ENCODE measurements around the gene UBAC1. TPM values are rescaled to one million over a fixed set of nuclear protein-coding genes. Genes with fewer than 3 reads are reported as not detected.

The UBAC1 gene
- total RNA-seq, 1 donor from 2014 or later: 41.9 TPM

- Mint-ChIP-seq H3K27ac (no peak overlapping the region), H3K9me3 (no peaks in the 10 kb centered on the region), H3K4me1 (ENCODE audit: low read depth) (peaks cover 48% of the 10 kb centered on the region), H3K27me3 (ENCODE audit: insufficient read depth) (peaks cover 1% of the 10 kb centered on the region), H3K36me3 (ENCODE audit: low read depth) (no peaks in the 10 kb centered on the region), H3K4me3 (peak overlapping the region; percentile 50)
- intact Hi-C loops (cut with micrococcal nuclease): no loop called here
- DNase-seq (ENCODE audit: low spot score): no peak
These were observed 74.8 kb downstream of the UBAC1 start for GRCh38 chr9:135886147-135886981.

GRCh38 chr9:135885100-135885853, 75.9 kb downstream of the UBAC1 start:
- DNase-seq (ENCODE audit: low spot score): no peak
- Mint-ChIP-seq H3K9me3 (no peaks in the 10 kb centered on the region), H3K27ac (no peak overlapping the region), H3K27me3 (ENCODE audit: insufficient read depth) (peaks cover 1% of the 10 kb centered on the region), H3K36me3 (ENCODE audit: low read depth) (no peaks in the 10 kb centered on the region), H3K4me3 (no peak overlapping the region), H3K4me1 (ENCODE audit: low read depth) (peaks cover 48% of the 10 kb centered on the region)
- intact Hi-C loops (cut with micrococcal nuclease): no loop called here

GRCh38 chr9:135884328-135885035, 76.7 kb downstream of the UBAC1 start:
- no peaks in the 10 kb centered on the region for H3K9me3 Mint-ChIP-seq
- no peaks in the 10 kb centered on the region for H3K36me3 Mint-ChIP-seq (ENCODE audit: low read depth)
- no peak for DNase-seq (ENCODE audit: low spot score)
- H3K27me3 Mint-ChIP-seq (ENCODE audit: insufficient read depth): peaks cover 1% of the 10 kb centered on the region
- intact Hi-C loops (cut with micrococcal nuclease): no loop called here
- no peak overlapping the region for H3K27ac Mint-ChIP-seq
- H3K4me3 Mint-ChIP-seq: no peak overlapping the region
- peaks cover 48% of the 10 kb centered on the region for H3K4me1 Mint-ChIP-seq (ENCODE audit: low read depth)

GRCh38 chr9:135883410-135884089, 77.6 kb downstream of the UBAC1 start:
- Mint-ChIP-seq H3K36me3 (ENCODE audit: low read depth) (no peaks in the 10 kb centered on the region), H3K27ac (no peak overlapping the region), H3K27me3 (ENCODE audit: insufficient read depth) (peaks cover 1% of the 10 kb centered on the region), H3K4me3 (no peak overlapping the region), H3K4me1 (ENCODE audit: low read depth) (peaks cover 48% of the 10 kb centered on the region), H3K9me3 (no peaks in the 10 kb centered on the region)
- intact Hi-C loops (cut with micrococcal nuclease): no loop called here
- no peak for DNase-seq (ENCODE audit: low spot score)

Other genes with a start within 250 kb of the UBAC1 start
- 43.3 and 43.8 TPM in 2 replicates for gene CAMSAP1, start 53.8 kb downstream of the UBAC1 start, total RNA-seq
- 3.7 and 4.0 TPM in 2 replicates for gene NACC2, start 133.9 kb upstream of the UBAC1 start, total RNA-seq
- gene TMEM250, start 157.5 kb upstream of the UBAC1 start, total RNA-seq: 50.1 and 51.5 TPM in 2 replicates
- not detected in 2 replicates for gene LHX3, start 243.8 kb upstream of the UBAC1 start, total RNA-seq

Data from activated T-helper 1 cell treated with anti-CD3 and anti-CD28 coated beads, Interleukin-12 subunit alpha, Interleukin-12 subunit beta, Interleukin-2, Interleukin-4 antibody, amounts not matched to agents 30 ng/mL and 10 ng/mL and 1 ng/mL, durations not matched to agents 14 hours and 24 hours and 36 hours (primary cell).